ENCODE results near the gene SUV39H2.
"Not testable (repeated sequence)": the region's sequence is repeated elsewhere in the genome, so short reads cannot be mapped to it uniquely, and the experiment has no call there.

Gene SUV39H2, protein sequence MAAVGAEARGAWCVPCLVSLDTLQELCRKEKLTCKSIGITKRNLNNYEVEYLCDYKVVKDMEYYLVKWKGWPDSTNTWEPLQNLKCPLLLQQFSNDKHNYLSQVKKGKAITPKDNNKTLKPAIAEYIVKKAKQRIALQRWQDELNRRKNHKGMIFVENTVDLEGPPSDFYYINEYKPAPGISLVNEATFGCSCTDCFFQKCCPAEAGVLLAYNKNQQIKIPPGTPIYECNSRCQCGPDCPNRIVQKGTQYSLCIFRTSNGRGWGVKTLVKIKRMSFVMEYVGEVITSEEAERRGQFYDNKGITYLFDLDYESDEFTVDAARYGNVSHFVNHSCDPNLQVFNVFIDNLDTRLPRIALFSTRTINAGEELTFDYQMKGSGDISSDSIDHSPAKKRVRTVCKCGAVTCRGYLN

DNA sequence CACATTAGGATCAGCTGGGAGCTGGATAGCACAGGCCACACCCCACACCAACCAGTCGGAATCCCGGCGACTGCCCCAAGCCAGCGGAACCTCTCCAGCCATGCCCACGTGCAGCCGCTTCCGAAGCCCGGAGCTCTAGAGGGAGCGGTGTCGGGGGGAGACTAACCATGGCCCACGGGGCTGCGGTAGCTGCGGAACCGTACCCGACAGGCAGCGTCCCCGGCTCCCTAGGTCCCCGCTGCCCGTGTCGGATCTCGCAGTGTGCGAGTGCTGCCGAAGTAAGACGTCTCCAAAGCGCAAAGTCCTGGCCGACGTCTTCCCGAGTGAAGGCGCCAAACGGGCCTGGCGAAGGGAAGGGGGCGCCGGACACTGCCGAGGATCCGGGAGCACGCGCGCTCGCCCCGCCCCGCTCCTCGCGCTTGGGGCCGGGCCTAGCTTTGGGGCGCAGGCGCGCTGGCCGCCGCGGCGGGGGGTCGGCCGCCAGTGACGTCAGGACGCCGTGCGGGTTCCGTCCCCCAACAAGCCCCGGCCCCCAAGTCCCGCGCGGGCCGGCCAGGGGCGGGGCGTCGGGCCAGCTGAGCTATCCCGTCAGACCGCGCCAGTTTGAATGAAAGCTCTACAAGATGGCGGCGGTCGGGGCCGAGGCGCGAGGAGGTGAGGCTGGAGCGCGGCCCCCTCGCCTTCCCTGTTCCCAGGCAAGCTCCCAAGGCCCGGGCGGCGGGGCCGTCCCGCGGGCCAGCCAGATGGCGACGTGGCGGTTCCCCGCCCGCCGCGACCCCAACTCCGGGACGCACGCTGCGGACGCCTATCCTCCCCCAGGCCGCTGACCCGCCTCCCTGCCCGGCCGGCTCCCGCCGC lies at the start of gene SUV39H2:
Gene SUV39H2 (plus strand): TSS at position 601 of the 858 bp plus-strand sequence. CDS start 23 bp downstream, at position 624.
- peak; percentile 87 for DNase-seq

DNA sequence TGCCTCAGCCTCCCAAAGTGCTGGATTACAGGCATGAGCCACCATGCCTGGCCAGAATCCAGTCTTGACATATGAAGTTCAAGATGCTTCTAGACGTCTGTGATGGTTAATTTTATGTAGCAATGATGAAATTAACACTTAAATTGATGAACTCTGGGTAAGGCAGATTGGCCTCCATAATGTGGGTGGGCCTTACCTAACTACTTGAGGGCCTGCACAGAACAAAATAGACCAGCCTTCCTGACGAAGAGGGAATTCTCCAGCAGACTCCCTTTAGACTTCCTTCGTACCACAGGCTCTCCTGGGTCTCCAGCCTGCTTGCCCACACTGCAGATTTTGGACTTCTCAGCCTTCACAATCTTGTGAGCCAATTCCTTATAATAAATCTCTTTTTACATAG lies 45.6 kb upstream of the SUV39H2 start:
- DNase-seq, result no peak

DNA sequence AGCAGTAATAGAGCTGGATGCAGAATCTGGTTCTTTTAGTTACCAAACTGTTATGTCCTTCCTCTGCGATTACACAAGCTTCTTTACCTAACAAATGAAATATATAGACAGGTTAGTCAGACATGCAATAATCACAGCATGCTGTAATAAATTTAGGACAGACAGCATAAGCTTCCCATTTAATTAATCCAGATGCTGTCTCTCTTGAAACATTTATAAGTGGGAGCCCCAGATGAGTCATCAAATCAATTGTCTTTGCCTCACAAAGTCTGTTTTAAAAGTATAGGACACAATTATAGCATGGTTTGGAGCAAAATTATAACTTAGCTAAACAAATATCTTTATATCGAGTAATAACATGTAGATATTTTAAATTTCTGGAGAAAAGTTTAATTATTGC lies 42.5 kb upstream of the SUV39H2 start:
- no peak for DNase-seq

DNA sequence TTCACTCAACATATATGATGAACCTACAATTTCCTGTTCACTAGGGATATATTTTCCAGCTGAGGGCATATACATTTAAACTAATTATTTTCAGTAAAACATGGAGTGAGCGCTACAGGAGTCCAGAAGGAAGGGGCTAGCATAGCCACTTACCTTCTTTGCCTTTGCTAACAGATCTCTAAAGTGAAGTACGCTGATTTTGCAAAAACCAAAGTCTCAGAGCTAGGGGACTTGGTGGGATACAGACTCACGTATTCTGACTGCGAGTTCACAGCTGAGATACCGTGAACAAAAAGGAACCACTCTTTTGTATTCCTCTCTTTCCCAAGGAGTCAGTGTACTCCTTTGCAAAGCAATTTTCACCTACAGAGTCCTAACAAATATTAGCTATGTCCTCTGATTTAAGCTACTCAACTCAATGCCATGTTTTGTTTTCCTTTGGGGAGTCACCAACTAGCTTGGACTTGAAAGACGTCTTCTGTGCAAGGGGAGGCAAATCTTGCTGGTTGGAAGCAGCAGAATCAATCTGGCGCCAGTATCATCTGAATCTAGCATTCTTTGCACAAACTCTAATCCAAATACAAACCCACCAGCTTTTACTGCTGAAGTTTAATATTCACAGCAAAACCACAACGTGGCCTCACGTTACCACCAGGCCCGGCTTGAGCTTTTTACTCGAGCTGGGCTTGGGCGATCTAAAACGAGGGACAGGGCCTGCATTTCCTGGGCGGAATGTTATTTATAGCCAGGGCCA lies 41.5 kb upstream of the SUV39H2 start:
- no peak for DNase-seq

DNA sequence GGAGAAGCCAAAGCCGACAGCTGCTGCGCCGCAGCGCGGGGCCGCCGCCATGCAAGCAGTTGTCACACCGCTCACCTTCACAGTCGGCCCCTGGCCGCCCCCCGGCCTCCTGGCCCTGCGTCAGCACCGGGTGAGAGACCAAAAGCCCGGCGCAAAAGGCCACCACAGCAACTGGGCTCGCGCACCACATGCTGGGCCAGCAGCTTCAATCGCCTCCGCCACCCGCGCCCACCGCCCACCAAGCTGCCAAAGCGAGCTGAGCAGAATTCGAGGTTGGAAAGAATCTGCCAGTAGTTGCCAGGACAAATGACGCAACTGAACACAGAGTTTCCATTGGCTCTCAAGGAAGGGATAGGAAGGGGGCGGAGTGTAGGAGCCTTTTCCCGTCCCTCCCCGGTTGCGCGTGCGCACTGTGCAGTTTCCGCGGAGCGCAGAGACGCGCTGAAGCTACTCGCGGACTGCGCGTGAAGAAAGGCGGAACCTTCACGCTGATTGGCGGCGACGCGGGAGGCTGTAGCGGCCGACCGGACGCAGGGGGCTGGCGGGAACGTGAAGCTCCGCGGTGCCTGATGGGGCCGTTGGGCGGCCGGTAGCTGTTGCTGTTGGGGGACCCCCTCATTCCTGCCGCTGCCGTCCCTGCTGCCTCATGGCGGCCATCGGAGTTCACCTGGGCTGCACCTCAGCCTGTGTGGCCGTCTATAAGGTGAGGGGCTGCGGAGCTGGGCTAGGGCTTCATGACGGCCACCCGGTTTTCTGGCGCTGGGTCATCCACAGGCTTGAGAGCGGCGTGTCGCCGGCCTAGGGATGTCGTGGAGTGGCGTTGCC lies 40.7 kb upstream of the SUV39H2 start, which contains the start of the genes CDNF, HSPA14 and MSANTD7:
Gene CDNF (minus strand): TSS at position 281 of the 825 bp plus-strand sequence. CDS start 91 bp downstream, at position 190.
Gene HSPA14 (plus strand): TSS at position 550 of the 825 bp plus-strand sequence. CDS start 97 bp downstream, at position 647.
Gene MSANTD7 (plus strand): TSS at position 550 of the 825 bp plus-strand sequence. CDS start 3,979 bp downstream, outside the sequence.
- DNase-seq, result peak; percentile 99

DNA sequence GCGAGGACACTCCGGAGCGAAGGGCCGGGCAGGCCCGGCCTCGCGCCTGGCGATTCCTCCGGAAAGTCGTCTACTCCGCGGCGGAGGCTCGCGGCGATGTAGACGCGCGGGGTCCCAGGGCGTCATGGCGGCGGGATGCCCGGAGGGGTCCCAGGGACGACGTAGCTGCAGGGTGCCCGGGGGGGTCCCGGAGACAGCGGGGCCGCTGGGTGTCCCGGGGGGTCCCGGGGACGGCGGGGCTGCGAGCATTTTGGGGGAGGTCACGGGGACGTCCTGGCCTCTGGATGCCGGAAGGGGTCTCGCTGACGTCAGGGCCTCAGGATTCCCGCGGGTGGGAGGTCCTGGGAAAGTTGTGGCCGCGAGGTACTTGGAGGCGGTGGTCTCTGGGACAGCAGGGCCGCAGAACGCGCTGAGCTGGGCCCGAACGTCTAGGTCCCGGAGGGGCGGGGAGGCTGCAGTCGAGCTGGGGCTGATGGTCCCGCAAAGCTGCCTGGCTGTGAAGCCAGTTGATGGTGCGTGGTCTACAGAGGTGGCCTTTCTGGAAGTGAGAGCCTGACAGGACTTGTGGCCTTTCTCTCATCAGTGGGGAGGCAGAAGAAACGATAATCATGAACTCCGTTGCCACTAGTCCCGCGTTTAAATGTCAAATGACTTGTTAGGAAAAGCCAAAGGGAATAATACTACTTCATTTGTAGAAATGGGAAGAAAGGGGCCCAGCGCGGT lies 39.9 kb upstream of the SUV39H2 start:
- peak; percentile 12 for DNase-seq

DNA sequence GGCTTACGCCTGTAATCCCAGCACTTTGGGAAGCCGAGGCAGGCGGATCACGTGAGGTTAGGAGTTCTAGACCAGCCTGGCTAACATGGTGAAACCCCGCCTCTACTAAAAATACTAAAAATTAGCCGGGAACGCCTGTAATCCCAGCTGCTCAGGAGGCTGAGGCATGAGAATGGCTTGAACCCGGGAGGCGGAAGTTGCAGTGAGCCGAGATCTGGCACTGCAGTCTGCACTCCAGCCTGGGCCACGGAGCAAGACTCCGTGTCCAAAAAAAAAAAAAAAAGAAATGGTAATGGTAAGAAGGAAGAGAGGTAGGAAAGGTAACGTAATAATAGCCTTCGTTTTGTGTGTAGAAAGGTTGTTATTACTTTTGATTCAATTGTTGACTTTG lies 39.4 kb upstream of the SUV39H2 start:
- no peak for DNase-seq

DNA sequence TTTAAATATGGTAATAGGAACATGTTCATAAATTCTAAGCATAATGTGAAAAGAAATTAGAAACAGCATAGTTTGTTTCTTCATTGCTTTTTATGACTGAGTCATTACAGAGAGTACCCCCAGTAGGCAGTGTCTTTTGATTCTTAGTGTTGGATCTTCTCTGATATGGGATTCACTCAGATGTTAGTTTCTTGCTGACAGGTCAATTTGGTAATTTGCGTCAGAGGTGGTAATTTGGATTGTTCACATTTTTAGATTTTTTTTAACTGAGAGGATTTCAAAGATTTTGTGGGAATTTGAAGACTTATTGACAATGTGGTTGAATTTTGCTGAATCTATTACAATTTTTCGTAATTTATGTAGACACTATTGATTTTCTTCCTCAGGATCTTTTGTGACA lies 38.5 kb upstream of the SUV39H2 start:
- no peak for DNase-seq

DNA sequence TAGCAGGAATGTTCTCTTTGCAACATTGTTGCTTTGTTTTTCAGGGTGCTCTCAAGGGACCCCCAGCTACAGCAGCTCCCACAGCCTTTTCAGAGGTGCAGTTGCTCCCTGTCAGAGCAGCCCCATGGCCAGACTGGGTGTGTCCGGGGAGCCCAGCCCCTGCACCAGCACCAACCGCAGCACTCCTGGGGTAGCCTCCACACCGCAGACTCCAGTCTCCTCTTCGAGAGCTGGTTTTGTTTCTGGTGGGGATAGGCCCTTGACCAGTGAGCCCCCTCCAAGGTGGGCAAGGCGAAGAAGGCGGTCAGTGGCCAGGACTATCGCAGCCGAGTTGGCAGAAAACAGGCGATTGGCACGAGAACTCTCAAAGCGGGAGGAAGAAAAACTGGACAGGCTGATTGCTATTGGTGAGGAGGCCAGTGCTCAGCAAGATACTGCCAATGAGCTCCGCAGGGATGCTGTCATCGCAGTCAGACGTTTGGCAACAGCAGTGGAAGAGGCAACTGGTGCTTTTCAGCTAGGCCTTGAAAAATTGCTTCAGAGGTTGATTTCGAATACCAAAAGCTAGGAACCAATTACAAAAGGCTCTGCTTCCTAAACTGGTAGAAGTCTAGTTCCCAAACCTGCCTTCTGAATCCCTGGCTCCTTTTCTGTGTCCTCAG lies 35.2 kb upstream of the SUV39H2 start:
- no peak for DNase-seq

DNA sequence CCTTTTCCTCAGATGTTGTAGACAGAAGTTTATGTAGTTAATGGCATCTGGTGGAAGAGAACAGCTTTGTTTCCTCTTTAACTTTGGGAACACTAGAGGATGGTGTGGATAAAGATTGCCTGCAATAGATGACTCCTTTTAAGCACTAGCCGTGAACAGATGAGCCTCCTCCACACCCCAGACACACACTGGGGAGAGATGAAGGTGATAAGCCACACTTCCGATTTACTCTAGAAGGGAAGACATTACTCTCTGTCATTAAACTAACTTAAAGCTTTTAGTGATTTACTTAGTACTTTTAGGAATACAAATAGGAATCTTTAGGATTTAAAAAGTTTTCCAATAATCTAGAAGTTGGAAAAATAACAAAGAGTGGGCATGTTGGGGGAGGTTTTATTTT lies 33.7 kb upstream of the SUV39H2 start:
- DNase-seq, result no peak

DNA sequence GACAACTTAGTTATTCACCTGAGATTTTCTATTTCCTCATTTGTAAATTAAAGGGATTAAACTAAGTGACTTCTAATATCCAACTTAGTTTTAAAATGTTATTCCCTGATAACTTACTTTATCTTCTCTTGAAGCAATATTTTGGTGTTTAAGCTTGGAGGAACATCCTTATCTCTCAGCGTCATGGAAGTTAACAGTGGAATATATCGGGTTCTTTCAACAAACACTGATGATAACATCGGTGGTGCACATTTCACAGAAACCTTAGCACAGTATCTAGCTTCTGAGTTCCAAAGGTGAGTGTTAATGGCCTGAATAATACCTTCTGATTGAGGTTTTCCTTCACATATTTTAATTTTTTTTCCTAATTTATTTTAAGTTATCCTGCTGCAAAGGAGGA lies 26.4 kb upstream of the SUV39H2 start:
- no peak for DNase-seq

DNA sequence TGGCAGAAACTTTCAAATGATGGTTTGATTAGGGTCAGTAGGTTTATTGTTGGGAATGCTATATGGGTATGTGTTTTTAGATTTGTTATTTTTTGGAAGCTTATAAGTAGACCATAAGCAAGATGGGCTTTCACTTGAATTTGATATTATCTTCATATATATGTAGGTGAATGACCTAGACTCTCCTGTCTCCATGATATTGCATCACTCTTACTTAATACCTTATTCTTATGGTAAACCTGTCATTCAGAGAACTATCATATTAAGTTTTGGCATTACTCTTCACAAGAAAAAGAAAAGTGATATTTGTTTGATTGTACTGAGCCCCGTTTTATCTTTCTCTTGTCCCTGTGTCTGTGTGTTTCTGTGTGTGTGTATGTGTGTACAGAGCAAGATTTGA lies 23.2 kb upstream of the SUV39H2 start:
- no peak for DNase-seq

DNA sequence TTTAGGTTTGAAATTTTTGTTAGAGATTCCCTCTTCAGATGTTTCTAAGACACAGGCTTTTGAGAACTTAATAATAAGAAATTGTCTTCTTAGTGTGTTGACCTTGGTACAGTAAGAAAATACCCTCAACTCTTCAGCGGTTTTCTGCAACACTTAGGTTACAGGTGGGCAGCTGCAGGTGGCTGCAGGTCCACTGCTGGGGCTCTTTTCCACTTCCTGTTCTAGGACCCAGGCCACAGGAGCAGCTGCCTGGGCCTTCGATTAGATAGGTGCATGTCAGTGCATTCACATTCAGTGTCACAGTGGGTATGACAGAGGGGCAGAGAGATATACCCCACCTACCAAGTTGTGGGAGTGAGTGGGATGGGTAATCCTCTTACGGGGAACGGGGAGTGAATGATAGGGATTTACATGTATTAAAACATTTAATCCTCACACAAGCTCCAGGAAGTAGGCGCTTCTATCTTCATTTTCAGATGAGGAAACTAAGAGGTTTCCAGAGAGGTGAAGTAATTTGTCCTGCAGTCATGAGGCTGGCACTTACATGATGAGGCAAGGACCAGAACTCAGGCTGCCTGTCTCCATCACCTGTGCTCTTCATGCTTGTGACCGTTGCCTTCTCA lies 20.2 kb upstream of the SUV39H2 start:
- no peak for DNase-seq

DNA sequence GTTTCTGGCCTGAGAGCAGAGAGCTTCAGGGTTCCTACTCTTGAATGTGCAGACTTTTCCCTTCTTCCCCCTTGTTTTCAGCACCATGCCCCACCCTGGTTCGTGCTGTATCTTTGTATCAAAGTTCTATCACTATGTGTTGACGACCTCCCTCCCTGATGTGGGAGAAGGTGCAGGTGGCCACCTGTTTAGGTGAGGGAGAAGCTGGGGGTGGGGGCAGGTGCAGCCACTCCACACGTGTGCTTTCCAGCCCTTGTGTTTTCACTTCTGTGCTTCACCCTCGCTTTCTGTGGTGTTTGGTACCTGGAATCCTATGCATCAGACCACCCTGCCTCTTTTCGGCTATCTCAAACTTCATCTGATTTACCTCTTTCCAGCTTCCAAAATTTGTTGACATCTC lies 19.6 kb upstream of the SUV39H2 start:
- DNase-seq, result no peak

DNA sequence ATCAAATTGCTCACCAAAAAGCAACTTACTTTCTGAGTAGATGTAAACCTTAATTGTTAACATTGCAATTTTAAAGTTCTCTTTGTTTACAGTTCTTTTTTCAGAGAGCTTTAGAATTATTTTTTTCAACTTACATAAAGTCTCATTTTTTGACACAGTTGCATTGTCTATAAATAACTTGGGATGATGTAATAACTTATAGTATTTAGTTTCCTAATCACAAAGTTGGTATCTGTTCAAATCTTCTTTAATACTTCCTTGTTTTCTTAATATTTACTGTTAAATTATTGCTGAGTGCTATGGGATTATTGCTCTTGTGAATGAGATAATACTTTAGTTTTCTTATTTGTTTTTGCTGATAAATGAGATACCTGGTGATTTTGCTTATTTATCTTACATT lies 18.9 kb upstream of the SUV39H2 start:
- no peak for DNase-seq

DNA sequence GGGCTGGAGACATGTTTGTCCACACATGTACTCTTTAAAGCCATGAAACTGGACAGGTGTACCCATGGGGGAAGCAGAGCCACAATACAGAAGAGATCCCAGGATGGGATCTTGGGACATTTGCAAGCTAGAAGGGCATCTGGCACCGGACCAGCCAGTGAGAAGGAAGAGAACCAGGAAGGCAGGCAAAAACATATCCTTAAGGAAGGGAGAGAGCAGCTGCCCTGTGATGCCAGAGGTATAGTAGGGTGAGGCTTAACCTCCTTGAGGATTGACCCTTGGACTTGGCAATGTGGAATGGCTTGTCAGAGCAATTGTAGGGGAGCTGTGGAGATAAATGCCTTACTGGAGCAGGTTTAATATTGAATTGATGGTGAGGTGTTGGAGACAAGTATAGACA lies 17.9 kb upstream of the SUV39H2 start:
- DNase-seq, result no peak

DNA sequence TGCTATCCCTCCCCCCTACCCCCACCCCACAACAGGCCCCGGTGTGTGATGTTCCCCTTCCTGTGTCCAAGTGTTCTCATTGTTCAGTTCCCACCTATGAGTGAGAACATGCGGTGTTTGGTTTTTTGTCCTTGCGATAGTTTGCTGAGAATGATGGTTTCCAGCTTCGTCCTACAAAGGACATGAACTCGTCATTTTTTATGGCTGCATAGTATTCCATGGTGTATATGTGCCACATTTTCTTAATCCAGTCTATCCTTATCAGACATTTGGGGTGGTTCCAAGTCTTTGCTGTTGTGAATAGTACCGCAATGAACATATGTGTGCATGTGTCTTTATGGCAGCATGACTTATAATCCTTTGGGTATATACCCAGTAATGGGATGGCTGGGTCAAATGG lies 14.2 kb upstream of the SUV39H2 start:
- DNase-seq, result not testable (repeated sequence)

DNA sequence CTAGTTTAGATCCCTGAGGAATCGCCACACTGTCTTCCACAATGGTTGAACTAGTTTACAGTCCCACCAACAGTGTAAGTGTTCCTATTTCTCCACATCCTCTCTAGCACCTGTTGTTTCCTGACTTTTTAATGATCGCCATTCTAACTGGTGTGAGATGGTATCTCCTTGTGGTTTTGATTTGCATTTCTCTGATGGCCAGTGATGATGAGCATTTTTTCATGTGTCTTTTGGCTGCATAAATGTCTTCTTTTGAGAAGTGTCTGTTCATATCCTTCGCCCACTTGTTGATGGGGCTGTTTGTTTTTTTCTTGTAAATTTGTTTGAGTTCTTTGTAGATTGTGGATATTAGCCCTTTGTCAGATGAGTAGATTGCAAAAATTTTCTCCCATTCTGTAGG lies 13.8 kb upstream of the SUV39H2 start:
- not testable (repeated sequence) for DNase-seq

DNA sequence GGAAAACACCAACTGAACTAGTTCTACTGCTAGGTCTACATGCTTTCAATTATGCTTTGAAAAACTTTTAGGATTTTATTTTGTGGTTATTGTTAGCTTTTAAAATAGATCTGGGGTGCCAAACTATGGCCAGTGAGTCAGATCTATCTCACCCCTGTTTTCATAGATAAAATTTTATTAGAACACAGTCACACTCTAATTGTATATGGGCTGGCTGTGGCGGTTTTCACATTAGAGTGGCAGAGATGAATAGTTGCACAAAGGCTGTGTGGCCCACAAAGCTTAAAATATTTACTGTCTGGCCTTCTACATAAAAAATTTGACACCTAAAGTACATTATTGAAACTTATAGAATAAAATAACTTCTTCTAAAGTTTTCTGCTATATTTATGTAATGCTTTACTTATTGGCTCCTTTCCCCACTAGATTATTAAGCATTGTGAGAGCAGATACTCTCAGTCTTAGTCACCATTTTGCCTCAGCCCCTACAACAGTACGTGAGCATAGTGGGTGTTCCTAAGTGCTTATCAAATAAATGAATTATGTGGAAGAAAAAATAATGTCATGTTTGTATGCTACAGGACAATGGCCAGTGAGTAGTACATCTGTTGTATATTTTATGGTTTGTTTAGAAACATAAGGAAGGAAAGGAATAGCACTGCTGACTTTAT lies 5.4 kb upstream of the SUV39H2 start:
- DNase-seq, result no peak

DNA sequence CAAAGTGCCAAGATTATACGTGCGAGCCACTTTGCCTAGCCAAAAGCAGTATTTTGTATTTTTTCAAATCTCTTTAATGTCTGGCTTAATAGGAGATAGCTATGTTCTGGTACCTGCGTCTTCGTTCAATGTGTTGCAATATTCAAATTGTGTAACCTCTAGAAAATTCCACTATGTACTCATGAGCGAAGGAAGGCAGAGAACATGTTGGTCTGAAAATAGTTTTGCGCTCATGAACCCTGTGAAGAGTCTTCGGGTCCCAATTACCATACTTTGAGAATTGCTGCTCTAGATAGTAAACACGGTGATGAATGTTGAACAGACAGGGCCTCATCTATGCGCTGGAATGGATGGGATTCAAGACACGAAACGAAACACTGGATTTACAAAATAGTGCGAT lies 2.7 kb upstream of the SUV39H2 start:
- DNase-seq, result no peak

All from activated CD4-positive, alpha-beta T cell treated with anti-CD3 and anti-CD28 coated beads for 1 hour (primary cell).